DMS 273 treated with DMSO at 0.1 percent for 48 hours (cell line): ENCODE results near the gene GP9.

Experiments
- DNase-seq: peaks from one replicate; lab custom pipeline; 2025; lab: John Stamatoyannopoulos, UW

The GP9 gene

DNA sequence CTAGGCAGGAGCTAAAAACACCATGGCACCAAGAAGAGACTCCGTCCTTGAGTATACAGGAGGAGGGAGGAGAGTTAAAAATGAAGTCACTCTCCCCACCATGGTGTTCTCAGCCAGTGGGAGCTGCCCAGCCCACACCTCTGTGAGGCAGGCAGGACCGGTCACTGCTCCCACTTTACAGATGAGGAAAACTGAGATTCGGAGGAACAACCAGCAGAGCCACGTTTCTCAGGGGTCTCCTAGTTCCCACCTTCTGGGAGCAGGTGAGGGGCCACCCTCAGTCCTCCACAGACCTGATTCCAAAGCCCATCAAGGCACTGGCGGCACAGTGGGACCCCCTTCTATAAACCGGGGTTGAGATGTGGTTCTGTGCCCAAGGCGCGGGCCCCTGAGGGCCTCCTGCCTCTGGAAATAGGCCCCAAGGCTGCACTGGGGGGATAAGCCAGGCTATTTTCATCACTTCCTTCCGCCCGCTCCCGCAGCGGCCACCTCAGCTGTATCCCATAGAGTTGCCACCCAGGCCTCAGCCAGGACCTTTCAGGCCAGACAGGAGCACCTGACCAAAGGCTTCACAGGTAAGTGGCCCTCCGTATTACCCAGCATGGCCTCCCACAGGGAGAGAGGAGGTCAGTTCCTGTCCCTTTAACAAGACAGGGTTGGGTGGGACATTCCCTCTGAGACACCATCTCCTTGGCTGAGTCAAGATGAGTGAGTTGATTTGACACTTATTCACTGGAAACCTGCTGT lies at the start of gene GP9:
Gene GP9, plus strand, starts transcription at position 504 of the 747 bp plus-strand sequence. CDS start 961 bp downstream, outside the sequence.
- DNase-seq: no peak

DNA sequence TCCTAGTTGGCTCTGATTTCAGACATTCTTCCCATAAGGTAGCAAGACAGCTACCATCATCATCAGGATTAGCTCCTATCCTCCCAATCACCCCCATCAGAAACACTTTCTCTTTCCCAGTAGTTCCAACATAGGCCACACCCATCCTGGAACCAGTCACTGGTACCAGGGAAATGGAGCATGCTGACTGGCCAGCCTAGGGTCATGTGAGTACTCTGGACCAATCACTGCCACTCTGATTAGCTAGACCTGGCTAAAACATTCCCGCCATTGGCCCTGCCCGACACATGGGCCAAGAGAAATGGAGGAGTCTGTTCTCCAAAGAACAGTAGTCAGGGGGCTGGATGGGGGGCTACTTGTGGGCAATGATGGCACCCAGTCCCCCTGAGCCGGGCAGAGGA lies 47.1 kb upstream of the GP9 start:
- no peak for DNase-seq

- DNase-seq: no peak
Measured at GRCh38 chr3:129014148-129014547, 46.4 kb upstream of the GP9 start.

DNA sequence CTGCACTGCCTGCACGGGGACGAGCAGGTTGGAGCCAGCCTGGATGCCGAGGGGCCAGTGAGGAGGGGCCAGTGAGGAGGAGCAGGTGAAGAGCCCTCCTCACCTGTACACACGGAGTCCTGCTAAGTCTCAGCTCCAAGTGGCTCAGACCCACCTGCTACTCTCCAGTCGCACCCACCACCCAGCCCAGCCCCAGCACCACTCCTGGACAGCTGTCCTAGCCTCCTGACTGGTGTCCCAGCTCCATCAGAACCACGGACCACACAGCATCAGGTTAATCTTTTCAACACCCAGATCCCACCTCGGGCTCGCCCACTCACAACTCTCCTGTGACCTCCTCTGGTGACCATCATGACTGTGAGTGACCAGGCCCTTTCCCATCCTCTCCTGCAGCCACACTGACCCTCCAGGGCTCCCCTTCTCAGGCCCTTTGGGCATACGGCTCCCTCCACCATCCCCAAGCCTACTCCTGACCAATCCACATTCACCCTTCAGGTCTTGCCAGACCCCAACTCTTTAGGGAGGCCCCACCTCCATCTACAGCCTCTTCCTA lies 45.7 kb upstream of the GP9 start:
- DNase-seq: no peak

DNA sequence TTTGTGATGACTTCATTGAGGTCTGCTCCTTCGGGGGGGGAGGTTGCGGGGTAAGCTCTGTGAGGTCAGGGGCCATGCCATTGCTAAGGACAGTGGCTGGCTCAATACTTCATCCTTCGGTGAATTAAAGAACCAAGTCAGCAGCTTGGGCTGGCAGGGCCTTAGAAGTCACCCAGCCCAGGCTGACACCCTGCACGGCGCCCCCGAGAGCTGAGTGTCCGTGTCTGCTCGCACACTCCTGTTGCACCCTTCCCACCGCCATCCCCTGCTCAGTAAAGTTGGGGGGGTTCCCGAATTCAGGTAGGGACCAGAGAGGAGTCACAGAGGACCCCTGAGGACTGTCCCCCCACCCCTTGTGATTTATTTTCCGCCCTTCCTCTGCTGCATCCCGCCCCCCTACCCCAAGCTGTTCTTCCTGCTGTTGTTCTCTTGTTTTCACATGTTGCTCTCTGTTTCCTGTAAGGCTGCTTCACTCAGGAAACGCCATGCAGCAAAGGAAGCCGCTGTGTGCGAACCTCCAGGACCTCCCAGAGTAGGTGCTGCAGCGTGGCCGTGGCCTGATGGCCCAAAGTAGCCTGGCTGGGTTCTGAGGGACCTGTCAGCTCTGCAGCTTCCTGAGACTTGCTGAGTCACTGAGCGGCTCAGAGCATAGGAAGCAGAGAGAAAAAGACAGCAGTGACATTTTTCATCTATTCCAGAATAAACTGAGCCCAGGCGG lies 45.0 kb upstream of the GP9 start:
- DNase-seq: no peak

DNA sequence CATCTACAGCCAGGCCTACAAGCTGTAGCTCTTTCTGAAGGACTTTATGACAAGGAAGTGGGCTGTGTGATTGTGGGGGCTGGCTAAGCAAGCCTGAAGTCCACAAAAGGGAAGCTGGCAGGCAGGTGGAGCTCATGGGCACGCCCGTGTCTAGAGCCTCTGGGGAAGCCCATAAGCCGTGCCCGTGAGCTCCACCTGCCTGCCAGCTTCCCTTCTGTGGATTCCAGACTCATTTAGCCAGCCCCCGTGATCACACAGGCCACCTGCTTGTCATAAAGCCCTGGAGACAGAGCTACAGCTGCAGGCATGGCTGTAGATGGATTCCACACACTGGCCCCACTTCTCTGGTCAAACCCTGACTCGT lies 44.2 kb upstream of the GP9 start:
- no peak for DNase-seq

GRCh38 chr3:129016720-129017483 lies 43.7 kb upstream of the GP9 start:
- DNase-seq: no peak

- DNase-seq: no peak
Measured at GRCh38 chr3:129017484-129017899, 43.1 kb upstream of the GP9 start.

DNA sequence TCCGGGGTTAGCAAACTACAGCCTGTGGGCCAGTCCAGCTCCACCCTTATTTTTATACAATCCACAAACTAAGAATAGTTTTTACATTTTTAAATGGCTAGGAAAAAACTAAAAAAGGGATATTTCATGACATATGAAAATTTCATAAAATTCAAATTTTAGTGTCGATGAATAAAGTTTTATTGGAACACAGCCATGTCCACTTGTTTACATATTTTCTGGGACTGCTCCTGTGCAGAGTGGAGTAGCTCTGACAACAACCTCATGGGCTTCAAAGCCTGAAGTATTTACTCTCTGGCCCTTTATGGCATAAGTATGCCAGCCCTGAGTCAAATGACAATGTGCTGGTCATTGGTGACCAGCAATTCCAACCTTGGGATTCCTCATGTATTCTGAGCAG lies 42.3 kb upstream of the GP9 start:
- DNase-seq: no peak

- no peak for DNase-seq
Measured at GRCh38 chr3:129018751-129019150, 41.8 kb upstream of the GP9 start.

- no peak for DNase-seq
Measured at GRCh38 chr3:129019266-129019665, 41.3 kb upstream of the GP9 start.

DNA sequence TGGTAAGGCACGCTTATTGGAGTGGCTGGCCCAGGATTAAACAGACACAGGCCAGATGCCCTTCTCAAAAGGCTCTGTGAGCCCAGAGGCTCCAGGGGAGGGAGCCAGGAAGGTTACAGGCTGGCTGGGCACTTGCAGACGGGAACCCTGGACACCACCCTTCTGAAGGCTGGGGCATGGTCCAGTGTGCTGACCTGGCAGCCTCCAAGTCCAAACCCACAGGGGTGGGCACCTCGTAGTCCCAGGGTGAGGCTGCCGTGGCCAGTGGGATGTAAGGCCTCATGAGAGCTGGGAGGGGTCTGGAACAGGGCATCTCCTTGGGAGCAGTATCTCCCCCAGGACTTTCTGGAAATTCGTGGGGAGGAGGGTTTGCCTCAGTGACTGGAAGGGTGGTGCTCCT lies 39.9 kb upstream of the GP9 start:
- DNase-seq: no peak

DNA sequence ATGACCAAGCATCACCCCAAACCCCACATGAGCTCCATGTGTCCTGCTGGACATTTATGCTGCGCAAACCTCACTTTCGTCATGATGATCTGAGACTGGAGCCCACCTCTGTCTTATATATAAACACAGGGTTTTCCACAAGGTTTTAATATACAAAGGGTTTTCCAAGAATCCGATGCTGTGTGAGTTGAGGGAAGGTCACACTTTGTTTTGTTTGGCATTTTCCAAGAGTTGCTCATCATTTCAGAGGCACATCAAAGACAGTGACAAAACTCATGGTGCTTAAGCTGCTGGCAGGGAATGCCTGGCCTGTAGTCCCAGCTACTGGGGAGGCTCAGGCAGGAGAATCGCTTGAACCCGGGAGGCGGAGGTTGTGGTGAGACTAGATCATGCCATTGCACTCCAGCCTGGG lies 39.4 kb upstream of the GP9 start:
- DNase-seq: no peak

GRCh38 chr3:129022114-129023007 lies 38.2 kb upstream of the GP9 start:
- DNase-seq: no peak

- DNase-seq: no peak
Measured at GRCh38 chr3:129023008-129023358, 37.6 kb upstream of the GP9 start.

- DNase-seq: no peak
Measured at GRCh38 chr3:129023909-129024308, 36.7 kb upstream of the GP9 start.

- no peak for DNase-seq
Measured at GRCh38 chr3:129025108-129025507, 35.5 kb upstream of the GP9 start.

- DNase-seq: peak; percentile 41
Measured at GRCh38 chr3:129025691-129026435, 34.7 kb upstream of the GP9 start.

DNA sequence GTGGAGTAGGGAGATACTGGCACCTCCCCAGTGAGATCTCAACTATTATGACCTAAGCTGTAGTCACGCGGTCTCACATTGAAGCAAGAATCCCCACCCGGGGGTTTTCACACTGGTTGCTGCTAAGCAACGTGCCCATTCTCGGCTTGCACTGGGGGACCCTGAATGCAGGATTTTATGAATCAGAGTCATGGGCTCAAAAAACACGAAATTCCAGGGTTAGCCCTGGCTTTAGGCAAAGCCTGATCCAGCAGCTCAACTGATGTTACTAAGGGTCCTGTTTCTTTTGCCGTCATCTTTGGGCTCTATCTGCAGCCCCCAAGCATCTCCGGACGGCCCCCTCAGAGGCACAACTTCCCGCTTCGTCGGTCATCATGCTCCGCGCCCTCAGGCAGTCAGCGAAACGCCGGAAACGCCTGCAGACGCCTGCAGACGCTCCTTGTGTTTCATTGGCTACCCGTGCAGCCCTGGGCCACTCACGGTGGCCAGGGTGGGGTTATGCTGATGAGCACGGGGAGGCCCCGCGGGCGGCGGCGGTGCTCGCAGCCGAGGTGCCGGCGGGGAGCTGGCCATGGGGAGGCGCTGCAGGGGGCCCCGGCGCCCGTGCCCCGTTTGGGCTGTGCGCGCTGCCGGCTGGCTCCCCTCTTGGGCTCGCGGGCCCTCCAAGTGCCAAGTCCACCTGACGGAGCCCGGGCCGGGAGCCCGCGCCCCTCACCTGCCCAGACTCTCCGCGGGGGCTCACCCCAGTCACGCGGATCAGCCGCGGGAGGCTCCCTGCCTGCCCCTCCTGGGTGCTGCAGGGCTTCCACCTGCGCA lies 33.6 kb upstream of the GP9 start:
- DNase-seq: peak; percentile 84

- no peak for DNase-seq
Measured at GRCh38 chr3:129027544-129027880, 33.1 kb upstream of the GP9 start.
